Left lung (tissue), 14 donors: ENCODE measurements around the gene PPIL3. TPM values are rescaled to one million over a fixed set of nuclear protein-coding genes. Genes with fewer than 3 reads are reported as not detected.

Experiments used
- ATAC-seq: fragments of 200-7000 bp; cut with Tn5 transposase; one replicate; pipeline ENCODE4 v1.9.1; 2020; ENCODE audit warnings: moderate library complexity
- DNase-seq, 4 donors: peaks; one replicate each; pipeline ENCODE4 v3.0.0-alpha.2; 2013 to 2020
- H3K27ac ChIP-seq, 2 donors: fragments of 200-600 bp; sonication (generic) in 1 of 2; one replicate each; pipeline versions ENCODE4 v1.5.0 to v1.8.0; 2020 to 2021
- H3K27me3 ChIP-seq, 2 donors: fragments of 200-600 bp; sonication (generic) in 1 of 2; one replicate each; pipeline versions ENCODE4 v1.5.0 to v1.8.0; 2020 to 2021
- H3K36me3 ChIP-seq, 2 donors: fragments of 200-600 bp; sonication (generic) in 1 of 2; one replicate each; pipeline versions ENCODE4 v1.5.0 to v1.8.0; 2020 to 2021
- H3K4me1 ChIP-seq, 2 donors: fragments of 200-600 bp; one replicate each; pipeline ENCODE4 v1.8.0; 2021
- H3K4me3 ChIP-seq, 2 donors: fragments of 200-600 bp; sonication (generic) in 1 of 2; one replicate each; pipeline versions ENCODE4 v1.5.0 to v1.8.0; 2020 to 2021; ENCODE audit warnings: mild to moderate bottlenecking in 1 of 2
- H3K9me3 ChIP-seq, 2 donors: fragments of 200-600 bp; sonication (generic) in 1 of 2; one replicate each; pipeline versions ENCODE4 v1.5.0 to v1.8.0; 2020 to 2021
- intact Hi-C, 2 donors: fragments of 100-400 bp; cut with DNase I; formaldehyde crosslinking; loops; one replicate each; pipeline versions ENCODE4 v1.11.2 to v1.14.2; 2022
- long read RNA-seq, 12 donors: library from polyadenylated mRNA in 2 of 12; unstranded in 2 of 12; transcript quantifications; one replicate each; pipeline ENCODE4 v2.0.0 and lab custom pipeline, GENCODE V29; 2019 to 2026
- polyA plus RNA-seq, 6 donors: library from polyadenylated mRNA; unstranded; fragments of 120-200 nt; gene quantifications; one replicate each; pipeline ENCODE4 v1.2.1, GENCODE V29; 2013; ENCODE audit not compliant: insufficient read length in 6 of 6
- total RNA-seq, 2 donors: library from RNA; stranded (reverse); fragmentation: NEBNext Ultra II Directional; extraction: Animal tissue kit (Norgen Biotek cat#: 25700); gene quantifications; one replicate each; pipeline ENCODE4 v1.2.1, GENCODE V29; 2021
- TF ChIP-seq, protein P1 (sequence below), 2 donors: fragments of 200-600 bp; sonication (generic) in 1 of 2; IDR thresholded peaks; one replicate each; pipeline versions ENCODE4 v1.5.0 to v1.8.0; 2021; ENCODE audit warnings: antibody characterized with exemption in 2 of 2
- donor health status: DM: no; HTN: yes; CAD: no.
- donor health status: DM: no; HTN: no; CAD: no.

The PPIL3 gene
- total RNA-seq (10 to 100 TPM; 26.0 to 31.0 TPM), polyA plus RNA-seq (100 to 1,000 TPM in 1 of 6 donors, 10 to 100 TPM in 5; 62.2 to 100 (median 95.8) TPM)
- long read RNA-seq, donor 1, transcript PPIL3-202 (7 exons, 1,194 nt), result minor isoform, 6 of 42 reads
- long read RNA-seq, donor 1, transcript PPIL3-209 (3 exons, 589 nt), result major isoform, 16 of 42 reads
- long read RNA-seq, donor 1, partial matches to known transcripts, result 0 of 42 reads
- long read RNA-seq, donor 1, other reads (novel, unspliced or antisense), result 10 of 42 reads
- long read RNA-seq, donor 2, partial matches to known transcripts, result 63 of 74 reads
- long read RNA-seq, donor 2, other reads (novel, unspliced or antisense), result 0 of 74 reads
- long read RNA-seq, donor 3, transcript PPIL3-209 (3 exons, 589 nt), result minor isoform, 5 of 14 reads
- long read RNA-seq, donor 3, transcript PPIL3-202 (7 exons, 1,194 nt), result major isoform, 6 of 14 reads
- long read RNA-seq, donor 3, partial matches to known transcripts, result 0 of 14 reads
- long read RNA-seq, donor 3, other reads (novel, unspliced or antisense), result 0 of 14 reads
- long read RNA-seq, donor 4, partial matches to known transcripts, result 1 of 13 reads
- long read RNA-seq, donor 4, other reads (novel, unspliced or antisense), result 3 of 13 reads
- long read RNA-seq, donor 5, transcript PPIL3-209 (3 exons, 589 nt), result major isoform, 9 of 28 reads
- long read RNA-seq, donor 5, partial matches to known transcripts, result 0 of 28 reads
- long read RNA-seq, donor 5, other reads (novel, unspliced or antisense), result 11 of 28 reads
- long read RNA-seq, donor 6, transcript PPIL3-202 (7 exons, 1,194 nt), result major isoform, 6 of 27 reads
- long read RNA-seq, donor 6, partial matches to known transcripts, result 0 of 27 reads
- long read RNA-seq, donor 6, other reads (novel, unspliced or antisense), result 7 of 27 reads
- long read RNA-seq, donor 7, transcript PPIL3-209 (3 exons, 589 nt), result major isoform, 5 of 12 reads
- long read RNA-seq, donor 7, partial matches to known transcripts, result 0 of 12 reads
- long read RNA-seq, donor 7, other reads (novel, unspliced or antisense), result 0 of 12 reads
- long read RNA-seq, donor 8, partial matches to known transcripts, result 0 of 13 reads
- long read RNA-seq, donor 8, other reads (novel, unspliced or antisense), result 0 of 13 reads
- long read RNA-seq, donor 9, result 0 reads
- long read RNA-seq, donor 10, partial matches to known transcripts, result 0 of 3 reads
- long read RNA-seq, donor 10, other reads (novel, unspliced or antisense), result 2 of 3 reads
- long read RNA-seq, donor 11, transcript PPIL3-202 (7 exons, 1,194 nt), result major isoform, 5 of 21 reads
- long read RNA-seq, donor 11, partial matches to known transcripts, result 0 of 21 reads
- long read RNA-seq, donor 11, other reads (novel, unspliced or antisense), result 8 of 21 reads
- long read RNA-seq, donor 12, transcript PPIL3-209 (3 exons, 589 nt), result major isoform, 5 of 46 reads
- long read RNA-seq, donor 12, partial matches to known transcripts, result 34 of 46 reads
- long read RNA-seq, donor 12, other reads (novel, unspliced or antisense), result 0 of 46 reads

DNA sequence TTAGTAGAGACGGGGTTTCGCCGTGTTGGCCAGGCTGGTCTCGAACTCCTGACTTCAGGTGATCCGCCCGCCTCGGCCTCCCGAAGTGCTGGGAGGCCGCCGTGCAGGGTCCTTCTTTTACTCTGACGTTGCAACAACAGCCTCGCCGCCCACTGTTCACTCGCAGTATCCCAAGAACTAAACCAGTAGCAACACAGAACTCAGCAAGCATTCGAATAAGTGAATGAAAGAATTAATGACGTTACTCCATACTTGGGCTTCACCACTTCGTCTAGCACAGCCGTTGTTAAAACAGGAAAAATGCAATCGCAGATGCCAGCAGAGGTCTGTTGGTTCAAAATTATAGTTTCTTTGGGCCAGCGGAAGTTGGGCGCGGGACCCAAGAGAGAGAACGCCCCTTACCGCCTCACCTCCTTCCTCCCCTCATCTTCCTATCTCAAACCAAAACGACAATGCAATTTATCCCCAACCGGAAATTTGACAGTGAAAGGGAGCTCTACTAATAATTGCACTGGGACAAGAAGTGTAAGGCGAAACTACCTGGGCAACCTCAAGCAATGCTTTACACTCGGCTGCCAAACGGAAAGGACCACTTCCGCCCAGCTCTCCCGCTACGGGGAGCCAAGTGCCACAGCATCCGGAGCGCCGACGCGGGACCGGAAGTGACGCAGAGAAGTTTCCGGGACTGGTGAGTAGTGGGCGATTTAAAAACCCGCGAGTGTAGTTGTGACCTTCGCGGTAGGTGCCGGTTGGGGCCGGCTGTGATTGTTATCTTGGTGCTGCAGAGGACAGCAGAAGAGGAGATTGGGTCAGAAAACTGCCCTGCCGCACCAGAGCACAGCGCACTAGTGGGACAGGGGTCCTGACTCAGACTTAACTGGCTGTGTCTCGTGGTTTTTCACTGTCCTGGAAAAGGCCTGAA, at the start of gene PPIL3, which contains the start of gene NIF3L1:
TSS of gene PPIL3 (minus strand) at position 374 of the 922 bp plus-strand sequence. CDS start 1,462 bp downstream, outside the sequence.
TSS of gene NIF3L1 (plus strand) at position 668 of the 922 bp plus-strand sequence. CDS start 2,573 bp downstream, outside the sequence.
- Histone ChIP-seq H3K9me3 (no peaks in the 10 kb centered on the region), H3K4me1 (peaks cover 8 to 30% of the 10 kb centered on the region in 2 donors), H3K36me3 (peaks cover 0 to 17% of the 10 kb centered on the region in 2 donors), H3K4me3 (peak within 1 kb of the TSS; percentile 62 to 67), H3K27ac (peak within 1 kb of the TSS; percentile 95 to 96), H3K27me3 (no peaks in the 10 kb centered on the region)
- peak; percentile 97 to 98 (median 97) for DNase-seq
- peak; percentile 93 for ATAC-seq
- intact Hi-C loops, result no loop called here
- TF ChIP-seq, protein P1, sequence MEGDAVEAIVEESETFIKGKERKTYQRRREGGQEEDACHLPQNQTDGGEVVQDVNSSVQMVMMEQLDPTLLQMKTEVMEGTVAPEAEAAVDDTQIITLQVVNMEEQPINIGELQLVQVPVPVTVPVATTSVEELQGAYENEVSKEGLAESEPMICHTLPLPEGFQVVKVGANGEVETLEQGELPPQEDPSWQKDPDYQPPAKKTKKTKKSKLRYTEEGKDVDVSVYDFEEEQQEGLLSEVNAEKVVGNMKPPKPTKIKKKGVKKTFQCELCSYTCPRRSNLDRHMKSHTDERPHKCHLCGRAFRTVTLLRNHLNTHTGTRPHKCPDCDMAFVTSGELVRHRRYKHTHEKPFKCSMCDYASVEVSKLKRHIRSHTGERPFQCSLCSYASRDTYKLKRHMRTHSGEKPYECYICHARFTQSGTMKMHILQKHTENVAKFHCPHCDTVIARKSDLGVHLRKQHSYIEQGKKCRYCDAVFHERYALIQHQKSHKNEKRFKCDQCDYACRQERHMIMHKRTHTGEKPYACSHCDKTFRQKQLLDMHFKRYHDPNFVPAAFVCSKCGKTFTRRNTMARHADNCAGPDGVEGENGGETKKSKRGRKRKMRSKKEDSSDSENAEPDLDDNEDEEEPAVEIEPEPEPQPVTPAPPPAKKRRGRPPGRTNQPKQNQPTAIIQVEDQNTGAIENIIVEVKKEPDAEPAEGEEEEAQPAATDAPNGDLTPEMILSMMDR (IDR thresholded peaks at IDR 0.05), result no peak

DNA sequence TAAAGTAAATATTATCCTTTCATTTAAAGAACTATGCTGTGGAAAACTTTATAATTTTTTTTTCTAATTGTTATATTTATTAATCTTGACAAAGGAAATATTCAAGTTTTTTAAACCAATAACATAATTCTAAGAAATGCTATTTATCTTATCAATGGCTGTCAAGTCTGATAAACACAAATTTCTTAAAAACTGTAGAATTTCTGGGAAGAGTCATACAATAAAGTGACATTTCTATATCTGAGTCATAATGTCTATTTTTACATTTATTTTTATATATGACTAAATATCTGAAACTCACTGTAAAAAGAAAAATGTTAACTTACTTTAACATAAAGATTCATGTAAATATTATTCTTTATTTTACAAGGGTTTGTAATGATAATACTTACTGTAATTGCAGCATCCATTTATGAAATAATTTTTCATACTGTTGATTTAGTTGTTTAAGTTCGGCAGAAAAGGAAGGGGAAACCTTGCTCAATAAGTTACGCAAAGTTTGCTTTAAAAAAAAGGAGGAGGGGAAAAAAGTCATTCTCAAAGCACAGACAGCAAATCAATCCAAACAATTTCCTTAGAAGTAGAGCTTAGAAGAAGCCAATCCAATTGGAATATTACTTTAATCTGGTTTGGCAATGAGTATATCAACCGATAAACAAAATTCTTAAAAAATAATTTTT, 42.2 kb upstream of the PPIL3 start:
- no peaks in the 10 kb centered on the region for H3K9me3 ChIP-seq
- H3K27ac ChIP-seq, result peak overlapping the region in 1 of 2 donors; percentile 51
- H3K4me1 ChIP-seq, result peaks cover 0 to 5% of the 10 kb centered on the region in 2 donors
- intact Hi-C loops, result no loop called here
- DNase-seq, result no peak
- no peaks in the 10 kb centered on the region for H3K27me3 ChIP-seq
- ATAC-seq, result no peak
- peaks cover 0 to 67% of the 10 kb centered on the region in 2 donors for H3K36me3 ChIP-seq
- H3K4me3 ChIP-seq, result no peak overlapping the region
- TF ChIP-seq, protein P1 (IDR thresholded peaks at IDR 0.05), result no peak

DNA sequence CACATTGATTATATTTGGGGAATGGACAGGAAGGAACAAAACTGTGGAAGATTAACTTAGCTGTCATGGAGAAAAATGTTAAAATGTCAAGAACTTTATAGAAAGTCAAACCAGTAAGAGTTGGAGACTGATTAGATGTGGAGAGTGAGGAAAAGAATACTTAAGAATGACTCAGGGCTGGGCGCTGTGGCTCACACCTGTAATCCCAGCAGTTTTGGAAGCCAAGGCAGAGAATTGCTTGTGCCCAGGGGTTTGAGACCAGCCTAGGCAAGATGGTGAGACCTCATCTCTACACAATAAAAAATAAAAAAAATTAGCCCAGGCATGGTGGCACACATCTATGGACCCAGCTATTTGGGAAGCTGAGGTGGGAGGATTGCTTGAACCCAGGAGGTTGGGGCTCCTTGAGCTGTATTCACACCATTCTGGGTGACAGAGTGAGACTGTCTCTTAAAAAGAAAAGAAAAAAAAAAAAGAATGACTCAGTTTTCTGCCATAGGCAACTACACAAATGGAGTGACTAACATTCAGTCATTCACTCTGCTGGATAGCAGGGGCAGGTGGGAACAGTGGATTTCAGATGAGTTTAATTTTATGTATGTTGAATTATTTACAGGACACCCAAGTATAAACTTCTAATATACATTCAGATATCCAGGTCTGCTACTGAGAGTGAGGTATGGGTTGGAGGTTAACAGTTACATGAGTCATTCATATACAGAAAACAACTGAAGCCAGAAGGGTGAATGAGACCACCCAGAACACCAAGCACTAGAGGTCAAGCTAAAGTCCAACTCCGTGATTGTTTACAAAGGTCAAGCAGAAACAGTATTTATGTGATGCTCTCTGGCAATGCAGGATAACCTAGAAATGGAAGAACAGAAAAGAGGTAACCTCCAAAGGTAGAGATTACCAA, 40.7 kb upstream of the PPIL3 start:
- DNase-seq (no peak), ATAC-seq (no peak)
- TF ChIP-seq, protein P1 (IDR thresholded peaks at IDR 0.05), result no peak
- Histone ChIP-seq H3K4me1 (peaks cover 0 to 5% of the 10 kb centered on the region in 2 donors), H3K27me3 (no peaks in the 10 kb centered on the region), H3K4me3 (no peak overlapping the region), H3K9me3 (no peaks in the 10 kb centered on the region), H3K27ac (no peak overlapping the region), H3K36me3 (peaks cover 0 to 69% of the 10 kb centered on the region in 2 donors)
- intact Hi-C loops, result no loop called here
